ENCODE results near the gene PDILT.
"Not testable (repeated sequence)": the region's sequence is repeated elsewhere in the genome, so short reads cannot be mapped to it uniquely, and the experiment has no call there.

PDILT gene

DNA sequence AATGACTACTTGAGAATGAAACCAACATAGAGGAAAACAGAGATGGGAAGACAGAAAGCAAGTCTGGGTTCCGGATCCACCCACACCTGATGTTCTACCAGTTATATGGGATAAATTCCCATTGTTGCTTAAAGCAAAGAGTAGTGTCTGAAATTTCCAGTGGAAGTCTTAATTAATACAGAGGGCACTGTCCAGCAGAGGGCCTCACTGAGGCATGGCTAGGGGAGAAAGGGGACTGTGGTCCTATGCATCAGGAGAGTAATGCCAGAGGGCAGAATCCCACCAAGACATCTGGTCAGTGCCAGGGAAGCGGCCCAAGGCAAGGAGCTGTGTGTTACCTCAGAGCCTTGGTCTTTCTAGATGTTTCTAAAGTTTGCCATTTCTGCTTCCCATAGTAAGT, 44.5 kb downstream of the PDILT start:
- no peak for DNase-seq

DNA sequence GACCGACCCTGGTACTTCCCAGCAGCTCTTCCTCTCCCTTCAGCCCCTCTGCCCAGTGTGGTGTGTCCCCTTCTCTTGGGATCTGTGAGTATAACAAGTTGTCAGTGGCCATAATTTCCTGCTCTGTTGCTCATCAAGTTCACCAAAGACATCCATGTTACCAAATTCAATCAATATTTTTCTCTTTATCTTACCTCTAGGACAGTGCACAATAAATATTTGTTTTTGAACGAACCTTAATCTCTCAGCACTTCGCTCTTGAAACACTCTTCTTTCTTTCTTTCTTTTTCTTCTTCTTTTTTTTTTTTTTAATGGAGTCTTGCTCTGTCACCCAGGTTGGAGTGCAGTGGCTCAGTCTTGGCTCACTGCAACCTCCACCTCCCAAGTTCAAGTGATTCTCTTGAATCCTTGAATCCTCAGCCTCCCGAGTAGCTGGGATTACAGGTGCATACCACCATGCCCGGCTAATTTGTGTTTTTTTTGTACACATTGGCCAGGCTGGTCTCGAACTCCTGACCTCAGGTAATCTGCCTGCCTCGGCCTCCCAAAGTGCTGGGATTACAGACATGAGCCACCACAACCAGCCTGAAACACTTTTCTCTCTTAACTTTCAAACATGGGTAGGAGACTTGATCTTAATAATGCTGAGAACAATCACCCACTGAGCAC, 49.3 kb downstream of the PDILT start:
- no peak for DNase-seq

DNA sequence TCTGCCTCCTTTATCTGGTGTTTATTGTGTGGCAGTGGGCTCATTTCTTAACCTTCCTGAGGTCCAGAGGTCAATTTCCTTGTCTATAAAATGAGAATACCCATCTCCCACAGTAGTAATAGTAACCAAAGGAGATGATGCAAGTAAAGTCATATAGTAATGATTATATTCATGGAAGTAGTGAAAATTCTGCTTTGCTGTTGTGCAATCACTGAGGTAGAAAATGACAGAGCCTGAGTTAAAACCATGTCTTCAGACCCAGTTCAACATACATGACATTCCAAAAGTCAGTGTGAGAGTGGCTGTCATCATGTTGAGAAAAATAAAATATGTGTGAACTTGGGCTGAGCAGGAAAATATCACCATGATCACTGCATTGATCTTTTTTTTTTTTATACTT, 51.2 kb downstream of the PDILT start:
- no peak for DNase-seq

DNA sequence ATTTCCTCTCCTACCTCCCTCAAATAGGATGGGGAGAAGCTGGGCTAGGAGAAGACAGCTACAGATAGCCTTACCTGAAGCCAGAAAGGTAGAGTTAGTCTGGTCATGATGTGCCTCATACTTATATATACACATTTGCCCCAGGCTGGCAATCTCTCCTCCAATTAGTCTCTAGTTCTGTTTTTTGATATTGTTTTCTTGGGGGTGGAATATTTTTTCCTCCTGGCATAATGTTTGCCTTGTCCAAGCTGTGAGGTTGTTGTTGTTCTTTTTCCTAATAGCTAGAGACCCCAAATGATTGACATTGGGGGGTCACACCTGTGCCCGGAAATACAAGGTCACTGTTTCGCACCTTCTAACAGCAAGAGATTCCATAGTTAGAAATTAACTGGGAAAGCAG, 51.9 kb downstream of the PDILT start, which contains the start of gene UMOD:
TSS of gene UMOD (minus strand) at position 101 of the 400 bp plus-strand sequence. CDS start 1,978 bp downstream, outside the sequence.
- DNase-seq: no peak

DNA sequence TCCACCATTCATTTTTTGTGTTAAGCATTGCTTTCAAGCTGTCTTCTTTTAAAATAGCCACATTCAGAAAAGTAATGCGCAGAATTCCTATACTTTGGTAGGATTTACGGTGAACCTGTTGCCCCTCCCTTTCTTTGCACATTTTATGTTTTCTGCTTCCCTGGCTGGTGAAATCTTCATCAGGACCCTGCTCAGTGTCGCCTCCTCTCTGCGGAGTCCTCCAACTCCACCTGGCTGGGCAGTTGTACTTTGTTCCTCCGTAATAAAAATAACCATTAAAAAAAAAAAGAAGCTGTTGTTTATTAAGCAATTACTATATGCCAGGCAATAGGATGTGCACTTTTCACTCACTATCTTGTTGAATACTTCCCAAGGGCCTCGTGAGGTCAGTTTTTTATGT, 54.9 kb downstream of the PDILT start:
- no peak for DNase-seq

DNA sequence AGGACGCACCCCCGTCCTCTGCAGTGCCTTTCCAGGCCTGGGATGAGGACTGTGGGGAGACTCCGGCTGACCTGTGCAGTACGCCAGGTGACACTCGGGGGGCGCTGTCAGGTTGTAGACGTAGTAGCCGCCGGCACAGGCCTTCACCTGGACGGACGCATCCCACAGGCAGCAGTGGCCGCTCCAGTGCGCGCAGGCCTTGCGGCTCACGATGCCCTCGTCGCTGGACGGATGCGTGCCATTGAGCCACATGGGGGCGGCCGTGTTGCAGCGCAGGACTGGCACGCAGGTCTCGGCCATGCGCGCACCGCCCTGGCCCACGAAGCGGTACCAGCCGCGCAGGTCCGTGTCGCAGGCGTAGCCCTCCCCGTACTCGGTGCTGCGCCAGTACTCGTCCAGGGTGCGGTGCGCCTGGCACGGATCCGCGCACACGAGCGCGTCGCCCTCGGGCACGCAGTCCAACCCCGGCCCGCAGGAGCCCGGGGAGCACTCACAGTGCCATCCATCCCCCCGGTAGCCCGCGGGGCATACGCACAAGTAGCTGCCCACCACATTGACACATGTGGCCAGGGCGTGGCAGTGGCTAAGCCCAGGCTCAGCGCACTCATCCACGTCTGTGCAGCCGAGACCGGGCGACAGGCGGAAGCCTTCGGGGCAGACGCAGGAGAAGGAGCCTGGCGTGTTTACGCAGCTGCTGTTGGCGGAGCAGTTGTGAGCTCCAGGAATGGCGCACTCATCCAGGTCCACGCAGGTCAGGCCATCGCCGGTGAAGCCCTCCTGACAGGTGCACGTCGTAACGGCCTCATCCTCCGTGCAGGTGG, 56.0 kb downstream of the PDILT start:
- no peak for DNase-seq

DNA sequence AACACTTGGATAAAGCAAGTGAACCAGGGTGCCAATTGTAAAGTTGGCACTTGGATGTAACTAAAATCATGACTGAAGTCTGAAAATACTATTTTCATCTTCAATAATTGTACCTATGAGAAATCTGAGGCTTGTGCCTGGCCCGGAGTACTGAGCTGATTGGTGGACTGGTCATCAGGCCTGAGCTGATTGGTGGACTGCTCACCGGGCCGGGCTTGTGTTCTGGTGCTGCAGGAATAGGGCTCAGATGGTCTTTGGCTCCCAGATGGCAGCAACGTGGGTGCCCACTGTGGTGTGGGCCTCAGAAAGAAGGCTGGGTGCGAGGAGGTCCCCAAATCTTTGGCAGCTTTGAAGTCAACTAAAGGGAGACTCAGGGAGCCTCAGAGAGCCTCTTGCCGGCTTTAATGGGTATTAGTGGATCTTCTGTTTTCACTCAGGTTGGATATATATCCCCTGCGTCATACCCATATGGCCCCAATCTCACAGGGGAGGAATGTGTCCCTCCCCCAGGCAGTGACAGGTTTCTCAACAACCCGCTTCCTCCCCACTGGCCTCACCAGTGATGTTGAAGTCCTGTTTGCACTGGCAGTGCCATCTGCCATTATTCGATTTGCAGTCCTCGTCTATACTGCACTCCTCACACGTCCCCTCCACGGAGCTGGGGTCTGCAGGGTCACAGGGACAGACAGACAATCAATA, 56.7 kb downstream of the PDILT start:
- DNase-seq: no peak

DNA sequence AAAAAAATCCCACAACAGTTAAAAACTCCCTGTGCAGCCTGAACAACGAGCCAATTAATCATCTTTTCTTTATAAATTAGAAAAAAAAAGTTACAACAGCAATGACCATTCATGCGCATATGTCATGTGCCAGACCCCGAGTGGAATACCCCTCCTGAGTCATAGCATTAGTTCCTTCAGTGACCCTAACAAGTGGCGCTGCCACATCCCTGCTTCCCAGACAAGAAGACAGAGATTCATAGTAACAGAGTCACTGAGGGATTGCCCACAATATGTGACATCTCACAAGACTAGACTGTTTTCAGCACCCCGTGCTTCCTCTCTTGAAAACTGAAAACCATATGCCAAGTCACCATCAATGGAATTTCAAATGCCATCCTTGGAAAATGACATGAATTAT, 59.9 kb downstream of the PDILT start:
- DNase-seq: no peak

DNA sequence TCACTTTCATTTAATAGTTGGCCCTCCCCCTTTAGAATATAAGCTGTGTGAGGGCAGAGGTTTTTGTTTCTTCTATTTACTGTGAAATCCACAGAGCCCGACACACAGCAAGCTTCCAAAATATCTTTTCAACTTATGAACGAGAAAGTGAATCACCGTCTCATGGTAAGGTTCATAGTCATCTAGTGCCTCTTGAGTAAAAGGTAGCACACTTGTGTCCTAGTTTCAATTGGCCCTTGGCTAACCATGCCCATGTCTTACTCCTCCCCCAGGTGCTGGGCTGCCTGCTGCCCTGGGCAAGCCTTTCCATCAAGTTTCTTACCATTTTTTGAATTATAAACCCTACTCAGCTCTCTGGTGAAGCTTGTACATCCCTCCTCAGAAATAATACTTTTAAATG, 64.8 kb downstream of the PDILT start:
- no peak for DNase-seq

DNA sequence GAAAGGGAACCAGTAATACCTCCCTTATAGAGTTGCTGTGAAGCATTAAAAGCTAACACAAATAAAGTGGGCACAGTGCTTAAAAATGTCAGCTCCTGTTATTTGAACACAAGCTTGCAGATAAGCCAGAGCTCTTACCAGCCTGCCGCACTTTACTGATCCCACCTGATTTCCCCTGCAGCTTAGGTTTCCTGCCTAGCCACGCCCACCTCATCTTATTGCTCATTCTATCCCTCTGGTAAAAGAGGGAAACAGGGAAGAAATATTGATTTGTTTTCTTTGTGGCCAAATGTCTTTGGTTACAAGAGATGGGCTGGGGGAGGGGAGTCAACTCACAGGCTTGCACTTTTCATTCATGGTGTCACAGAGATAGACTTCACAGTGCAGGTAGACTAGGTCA, 67.6 kb downstream of the PDILT start:
- DNase-seq: no peak

DNA sequence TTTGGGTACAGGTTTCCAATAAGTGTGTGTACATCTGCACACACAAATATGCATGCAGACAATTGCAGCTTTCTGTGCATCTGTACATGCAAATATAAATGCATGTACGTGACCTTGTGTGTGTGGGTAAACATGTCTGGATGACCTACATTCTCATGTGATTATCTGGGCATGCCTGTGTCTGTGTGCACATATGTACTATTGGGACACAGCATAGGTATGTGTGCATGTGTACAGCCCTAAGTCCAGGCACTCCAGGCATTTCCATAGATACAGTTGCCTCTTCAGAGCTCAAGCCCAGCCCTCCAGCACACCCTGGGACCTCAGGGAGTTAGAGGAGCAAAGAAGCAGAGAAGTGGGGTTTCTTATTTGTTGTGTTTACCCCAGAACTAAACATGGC, 70.1 kb downstream of the PDILT start:
- no peak for DNase-seq

DNA sequence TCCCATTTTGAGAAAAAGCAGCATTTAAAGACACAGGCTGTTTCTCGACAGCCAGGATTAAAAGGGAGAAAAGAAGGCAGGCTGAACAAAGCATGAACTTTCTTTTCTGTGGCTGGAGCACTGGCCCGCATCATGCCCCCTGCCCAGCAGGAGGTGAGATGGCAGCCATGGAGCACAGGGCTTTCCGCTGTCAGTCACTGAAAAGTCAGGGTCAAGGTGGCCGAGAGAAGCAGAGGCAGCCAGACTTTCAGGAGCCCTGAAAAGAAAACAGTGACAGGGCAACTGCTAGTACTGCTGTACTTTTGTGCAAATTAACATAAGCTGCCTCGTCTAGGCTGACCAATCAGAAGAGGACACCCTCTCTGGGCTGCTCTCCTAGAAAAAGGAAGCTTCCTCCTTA, 71.4 kb downstream of the PDILT start:
- no peak for DNase-seq

DNA sequence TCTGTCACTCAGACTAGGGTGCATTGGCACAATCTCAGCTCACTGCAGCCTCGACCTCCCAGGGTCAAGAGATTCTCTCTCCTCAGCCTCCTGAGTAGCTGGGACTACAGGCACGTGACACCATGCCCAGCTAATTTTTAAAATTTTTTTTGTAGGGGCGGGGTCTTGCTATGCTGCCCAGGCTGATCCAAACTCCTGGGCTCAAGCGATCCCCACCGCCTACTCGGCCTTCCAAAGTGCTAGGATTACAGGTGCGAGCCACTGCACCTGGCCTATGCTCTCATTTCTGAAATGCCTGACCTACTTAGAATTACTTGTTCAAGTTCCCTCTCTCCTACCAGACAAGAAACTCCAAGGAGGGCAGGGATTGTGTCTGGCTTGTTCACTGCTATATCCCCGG, 72.1 kb downstream of the PDILT start:
- no peak for DNase-seq

DNA sequence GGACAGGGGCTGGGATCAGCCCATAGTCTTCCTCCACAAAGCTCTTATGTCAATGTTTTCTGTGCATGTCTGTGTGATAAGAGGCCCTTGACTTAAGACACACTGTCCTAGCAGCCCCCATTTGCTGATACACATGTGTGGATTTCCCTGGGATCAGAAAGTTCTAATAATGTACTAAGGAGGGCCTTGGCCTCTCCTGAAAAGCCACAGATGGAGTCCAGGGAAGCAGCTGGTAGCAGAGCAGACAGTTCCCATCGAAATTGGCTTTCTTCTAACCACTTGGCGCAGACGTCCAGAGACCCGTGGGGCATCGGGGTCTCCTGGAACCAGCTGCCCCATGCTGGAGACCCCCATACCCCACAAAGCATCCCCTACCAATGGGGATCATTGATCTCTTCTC, 72.9 kb downstream of the PDILT start:
- DNase-seq: no peak

DNA sequence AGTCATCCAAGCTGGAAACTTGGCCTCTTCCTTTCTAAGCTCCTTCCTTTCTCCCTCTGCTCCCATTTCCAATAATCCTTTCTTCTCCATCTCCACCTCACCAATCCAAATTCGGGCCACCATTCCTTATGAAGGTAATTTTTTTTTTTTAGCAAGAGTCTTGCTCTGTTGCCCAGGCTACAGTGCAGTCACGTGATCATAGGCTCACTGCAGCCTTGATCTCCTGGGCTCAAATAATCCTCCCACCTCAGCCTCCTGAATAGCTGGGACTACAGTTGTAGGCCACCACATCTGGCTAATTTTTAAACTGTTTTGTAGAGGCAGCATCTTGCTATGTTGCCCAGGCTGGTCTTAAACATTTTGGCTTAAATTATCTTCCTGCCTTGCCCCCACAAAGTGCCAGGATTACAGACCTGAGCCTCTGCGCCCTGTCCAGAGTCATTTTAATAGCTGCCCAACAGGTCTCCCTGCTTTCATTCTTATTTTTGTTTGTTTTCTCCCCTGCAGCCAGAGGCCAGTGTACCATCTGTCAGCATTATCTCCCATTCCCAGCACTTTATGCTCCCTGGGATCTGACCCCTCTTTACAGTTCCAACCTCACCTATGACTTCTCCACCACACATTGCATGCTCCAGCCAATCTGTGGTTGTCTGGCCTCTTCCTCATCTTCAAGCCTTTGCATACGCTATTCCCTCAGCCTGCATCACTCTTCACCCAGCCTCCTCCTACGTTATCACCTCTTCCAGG, 75.0 kb downstream of the PDILT start:
- DNase-seq: no peak

DNA sequence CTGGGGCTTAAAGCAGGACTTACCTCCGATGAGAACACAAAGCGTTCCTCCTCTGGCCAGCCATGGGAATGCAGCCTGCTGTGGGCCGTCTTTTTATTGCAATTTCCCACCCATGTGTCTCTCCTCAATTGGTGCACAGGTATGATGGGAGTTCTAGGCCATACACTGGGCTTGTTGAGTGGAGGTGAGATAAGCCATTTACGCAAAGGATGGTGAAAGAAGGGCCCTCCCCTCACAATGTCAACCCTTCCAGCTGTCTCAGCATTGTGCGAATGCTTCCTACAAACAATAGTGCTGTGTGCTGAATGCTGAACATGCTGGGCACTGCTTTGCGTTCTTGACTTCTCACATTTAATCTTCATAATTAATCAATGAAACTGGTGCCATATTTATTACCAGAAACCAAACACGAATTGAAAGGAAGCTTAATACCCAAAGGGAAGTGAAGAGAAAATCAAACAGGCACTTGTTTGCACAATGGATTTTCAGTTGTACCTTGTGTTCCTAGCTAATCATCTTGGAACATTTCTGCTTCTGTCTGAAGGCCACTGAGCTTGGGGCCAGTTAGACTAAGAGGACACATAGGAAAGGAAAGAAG, 77.0 kb downstream of the PDILT start, which contains the start of gene GP2:
TSS of gene GP2 (minus strand) at position 70 of the 598 bp plus-strand sequence. CDS start 1,082 bp downstream, outside the sequence.
- no peak for DNase-seq

DNA sequence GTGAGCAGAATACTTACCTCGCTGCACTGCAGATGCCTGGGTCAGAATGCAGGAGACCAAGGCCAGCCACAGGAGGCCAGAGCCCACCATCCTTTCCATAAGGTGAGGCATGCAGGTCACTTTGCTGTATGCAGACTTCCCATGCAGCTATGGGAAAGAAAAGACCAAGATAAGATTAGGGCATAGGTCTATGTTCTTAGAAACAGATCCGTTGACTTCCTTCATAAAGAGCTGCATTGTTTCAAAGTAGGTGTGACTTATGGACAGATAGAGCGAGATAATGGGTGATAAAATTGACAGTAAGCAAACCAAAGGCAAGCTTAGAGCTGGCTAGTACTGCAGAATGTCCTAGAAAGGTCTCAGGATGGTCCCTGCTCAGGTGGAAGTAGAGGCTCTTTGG, 78.2 kb downstream of the PDILT start:
- DNase-seq: no peak

DNA sequence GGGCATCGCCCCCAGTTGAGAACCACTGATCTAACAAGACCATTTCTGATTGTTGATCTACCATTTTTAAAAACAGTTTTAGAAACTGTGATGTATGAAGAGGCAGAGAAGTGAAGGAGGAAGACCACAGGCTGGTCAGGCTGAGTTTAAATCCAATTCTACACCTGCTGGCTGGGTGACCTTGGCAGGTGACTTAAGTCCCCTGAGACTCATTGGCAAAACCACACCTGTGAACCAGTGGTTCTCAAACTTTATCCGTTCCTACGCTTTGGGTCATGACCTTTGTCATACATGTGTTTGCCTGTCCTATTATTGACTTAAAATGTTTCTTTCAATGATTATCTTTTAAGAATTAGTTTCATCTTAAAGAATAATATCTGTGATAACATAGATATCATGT, 79.5 kb downstream of the PDILT start:
- DNase-seq: no peak

DNA sequence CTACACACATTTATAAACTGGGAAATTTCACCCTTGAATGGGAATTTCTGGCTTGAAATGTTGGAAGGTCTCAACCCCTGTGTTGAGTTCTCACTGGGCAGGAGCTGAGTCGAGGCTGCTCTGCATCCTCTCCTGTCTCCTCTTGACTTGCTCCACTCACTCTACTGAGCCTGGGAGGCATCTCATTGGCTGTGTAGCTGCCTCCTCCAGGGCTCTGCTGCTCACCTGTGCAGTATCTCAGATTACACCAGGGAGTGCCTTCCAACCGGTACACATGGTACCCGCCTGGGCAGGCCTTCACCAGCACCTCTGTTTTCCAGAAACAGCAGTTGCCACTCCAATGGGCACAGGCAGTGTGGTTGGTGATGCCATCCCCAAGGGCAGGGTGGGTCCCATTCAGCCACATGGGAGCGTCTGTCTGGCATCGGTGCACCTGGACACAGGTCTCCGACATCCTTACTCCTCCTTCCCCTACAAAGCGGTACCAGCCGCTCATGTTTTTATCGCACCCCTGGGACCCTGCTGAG, 80.9 kb downstream of the PDILT start:
- DNase-seq: no peak

DNA sequence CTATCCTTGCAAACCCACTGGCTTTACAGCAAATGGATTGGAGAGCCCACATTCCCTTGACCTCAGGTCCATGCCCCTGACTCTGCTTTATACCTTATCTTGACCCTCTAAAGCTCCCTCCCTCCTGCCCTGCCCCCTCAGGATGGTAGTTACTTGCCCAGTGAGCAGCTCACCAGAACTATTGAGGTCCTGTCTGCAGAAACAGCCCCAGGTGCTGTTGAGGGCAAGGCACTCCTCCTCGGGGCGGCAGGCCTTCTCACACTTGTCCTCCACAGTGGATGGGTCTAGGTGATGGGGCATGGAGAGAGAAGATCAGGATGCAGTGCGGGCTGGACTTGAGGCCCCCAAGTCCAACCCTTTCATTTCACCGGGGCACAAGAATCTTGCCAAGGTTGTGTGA, 81.8 kb downstream of the PDILT start:
- DNase-seq: no peak

DNA sequence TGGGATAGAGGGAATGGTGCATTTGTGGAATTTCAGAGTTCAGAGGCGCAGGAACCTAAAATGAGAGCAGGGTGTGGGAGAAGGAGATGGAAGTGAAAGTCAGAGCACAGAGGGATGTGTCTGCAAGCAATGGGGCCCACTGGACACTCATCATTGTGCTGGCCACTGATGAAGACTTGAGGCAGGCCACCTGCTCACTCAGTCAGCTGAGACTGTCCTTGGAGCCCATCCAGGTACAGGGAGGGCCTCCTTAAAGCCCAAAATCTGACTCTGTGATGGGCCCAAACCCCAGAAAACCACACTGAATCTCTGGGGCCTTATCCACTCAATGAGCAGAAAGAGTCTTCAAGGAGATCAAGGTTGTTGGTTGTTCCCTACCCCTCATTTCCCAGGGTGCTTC, 82.9 kb downstream of the PDILT start:
- no peak for DNase-seq

DNA sequence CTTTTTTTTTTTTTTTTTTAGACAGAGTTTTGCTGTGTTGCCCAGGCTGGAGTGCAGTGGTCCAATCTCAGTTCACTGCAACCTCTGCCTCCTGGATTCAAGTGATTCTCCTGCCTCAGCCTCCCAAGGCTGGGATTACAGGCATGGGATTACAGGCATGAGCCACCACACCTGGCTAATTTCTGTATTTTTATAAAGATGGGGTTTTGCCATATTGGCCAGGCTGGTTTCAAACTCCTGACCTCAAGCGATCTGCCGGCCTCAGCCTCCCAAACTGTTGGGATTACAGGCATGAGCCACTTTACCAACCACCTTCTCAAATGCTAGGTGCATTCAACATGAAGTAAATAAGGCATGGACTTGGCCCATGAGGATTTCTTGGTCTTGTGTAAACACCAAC, 83.5 kb downstream of the PDILT start:
- not testable (repeated sequence) for DNase-seq

All from CD4-positive, alpha-beta T cell treated with Interleukin-1 beta for 1 hour (primary cell).